ENCODE results near the gene TST.

The TST gene

GRCh38 chr22:36986242-36986821 lies 32.9 kb downstream of the TST start:
- TF ChIP-seq, protein P1, sequence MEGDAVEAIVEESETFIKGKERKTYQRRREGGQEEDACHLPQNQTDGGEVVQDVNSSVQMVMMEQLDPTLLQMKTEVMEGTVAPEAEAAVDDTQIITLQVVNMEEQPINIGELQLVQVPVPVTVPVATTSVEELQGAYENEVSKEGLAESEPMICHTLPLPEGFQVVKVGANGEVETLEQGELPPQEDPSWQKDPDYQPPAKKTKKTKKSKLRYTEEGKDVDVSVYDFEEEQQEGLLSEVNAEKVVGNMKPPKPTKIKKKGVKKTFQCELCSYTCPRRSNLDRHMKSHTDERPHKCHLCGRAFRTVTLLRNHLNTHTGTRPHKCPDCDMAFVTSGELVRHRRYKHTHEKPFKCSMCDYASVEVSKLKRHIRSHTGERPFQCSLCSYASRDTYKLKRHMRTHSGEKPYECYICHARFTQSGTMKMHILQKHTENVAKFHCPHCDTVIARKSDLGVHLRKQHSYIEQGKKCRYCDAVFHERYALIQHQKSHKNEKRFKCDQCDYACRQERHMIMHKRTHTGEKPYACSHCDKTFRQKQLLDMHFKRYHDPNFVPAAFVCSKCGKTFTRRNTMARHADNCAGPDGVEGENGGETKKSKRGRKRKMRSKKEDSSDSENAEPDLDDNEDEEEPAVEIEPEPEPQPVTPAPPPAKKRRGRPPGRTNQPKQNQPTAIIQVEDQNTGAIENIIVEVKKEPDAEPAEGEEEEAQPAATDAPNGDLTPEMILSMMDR (IDR thresholded peaks at IDR 0.05; ENCODE audit: extremely low read depth, insufficient read depth, missing control alignments), result peak; percentile 58
- peak; percentile 43 for DNase-seq (ENCODE audit: low spot score)
- in situ Hi-C loops (cut with MboI; ENCODE audit: low pct_unique_long_range_greater_than_20kb, low sequenced_read_pairs, unreplicated experiment), result no loop called here

DNA sequence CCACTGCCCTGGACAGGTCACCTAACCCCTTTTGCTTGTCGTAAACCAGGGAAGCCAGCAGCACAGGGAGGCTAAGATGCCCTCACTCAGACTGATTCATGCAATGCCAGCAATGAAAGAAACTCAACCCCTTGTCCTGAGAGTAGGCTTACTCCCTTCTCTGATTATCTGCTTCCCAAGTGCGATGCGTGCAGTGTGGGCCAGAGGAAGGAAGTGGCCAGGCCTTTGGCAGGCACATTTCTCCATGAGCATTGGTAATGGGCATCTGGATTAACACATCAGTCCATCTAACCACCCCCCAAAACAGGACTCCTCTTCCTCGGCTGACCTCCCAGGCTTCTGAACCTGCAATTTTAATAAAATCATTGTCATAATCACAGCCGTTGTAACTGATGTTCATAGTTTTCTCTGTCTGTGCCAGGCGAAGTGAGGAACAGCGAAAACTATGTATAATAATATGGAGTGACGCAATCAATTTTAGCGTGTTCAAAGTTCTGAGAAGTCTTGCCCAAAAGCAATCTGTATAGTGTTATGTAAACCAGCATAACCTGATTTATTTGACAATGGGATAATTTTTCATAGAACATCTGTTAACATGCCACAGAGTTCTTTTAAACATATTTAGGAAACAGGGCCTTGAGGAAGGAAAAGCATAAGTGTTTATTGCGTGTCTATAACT lies 33.9 kb downstream of the TST start:
- in situ Hi-C loops (cut with MboI; ENCODE audit: low pct_unique_long_range_greater_than_20kb, low sequenced_read_pairs, unreplicated experiment), result no loop called here
- DNase-seq (ENCODE audit: low spot score), result no peak
- TF ChIP-seq, protein P1 (IDR thresholded peaks at IDR 0.05; ENCODE audit: extremely low read depth, insufficient read depth, missing control alignments), result no peak

GRCh38 chr22:36982136-36982535 lies 37.1 kb downstream of the TST start:
- in situ Hi-C loops (cut with MboI; ENCODE audit: low pct_unique_long_range_greater_than_20kb, low sequenced_read_pairs, unreplicated experiment), result no loop called here
- TF ChIP-seq, protein P1 (IDR thresholded peaks at IDR 0.05; ENCODE audit: extremely low read depth, insufficient read depth, missing control alignments), result no peak

GRCh38 chr22:36981247-36981775 lies 37.9 kb downstream of the TST start:
- DNase-seq (ENCODE audit: low spot score), result no peak
- TF ChIP-seq, protein P1 (IDR thresholded peaks at IDR 0.05; ENCODE audit: extremely low read depth, insufficient read depth, missing control alignments), result no peak
- in situ Hi-C loops (cut with MboI; ENCODE audit: low pct_unique_long_range_greater_than_20kb, low sequenced_read_pairs, unreplicated experiment), result no loop called here

More at GRCh38 chr22:36982136-36982535, 37.1 kb downstream of the TST start:
- DNase-seq (ENCODE audit: low spot score), result no peak

DNA sequence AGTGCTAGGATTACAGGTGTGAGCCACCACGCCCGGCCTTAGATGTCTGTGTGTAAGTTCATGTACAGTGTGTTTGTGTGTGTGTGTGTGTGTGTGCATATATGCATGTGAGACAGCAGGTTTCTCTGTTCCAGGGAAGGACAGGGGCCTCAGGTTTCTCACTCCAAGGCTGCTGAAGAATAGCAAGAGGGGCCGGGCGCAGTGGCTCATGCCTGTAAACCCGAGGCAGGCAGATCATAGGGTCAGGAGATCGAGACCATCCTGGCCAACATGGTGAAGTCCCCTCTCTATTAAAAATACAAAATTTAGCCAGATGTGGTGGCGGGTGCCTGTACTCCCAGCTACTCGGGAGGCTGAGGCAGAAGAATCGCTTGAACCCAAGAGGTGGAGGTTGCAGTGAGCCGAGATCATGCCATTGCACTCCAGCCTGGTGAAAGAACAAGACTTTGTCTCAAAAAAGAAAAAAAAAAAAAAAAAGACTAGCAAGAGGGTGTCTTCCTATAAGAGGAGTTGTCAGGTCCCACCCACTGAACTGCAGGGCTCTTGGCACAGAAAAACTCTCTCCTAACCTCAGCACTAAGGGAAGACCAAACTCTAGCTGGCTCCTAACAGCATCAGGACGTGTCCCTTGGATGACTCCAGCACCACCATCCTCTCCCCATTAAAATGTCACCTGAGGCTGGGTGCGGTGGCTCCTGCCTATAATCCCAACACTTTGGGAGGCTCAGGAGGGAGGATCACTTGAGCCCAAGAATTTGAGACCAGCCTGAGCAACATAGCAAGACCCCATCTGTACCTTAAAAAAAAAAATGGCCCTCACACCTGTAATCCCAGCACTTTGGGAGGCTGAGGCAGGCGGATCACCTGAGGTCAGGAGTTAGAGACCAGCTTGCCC lies 40.0 kb downstream of the TST start:
- TF ChIP-seq, protein P1 (IDR thresholded peaks at IDR 0.05; ENCODE audit: extremely low read depth, insufficient read depth, missing control alignments), result no peak
- no peak for DNase-seq (ENCODE audit: low spot score)
- in situ Hi-C loops (cut with MboI; ENCODE audit: low pct_unique_long_range_greater_than_20kb, low sequenced_read_pairs, unreplicated experiment), result loop anchor here (10.0 kb wide), 1 partner anchor 194 kb away; no protein-coding TSS in a partner anchor
